ENCODE data around the gene RAP1GAP2.

RAP1GAP2 gene

GRCh38 chr17:3036800-3037199 is 240.6 kb downstream of the RAP1GAP2 start:
- H3F3A ChIP-seq (ENCODE audit: insufficient read depth, low read length), result no peaks in the 10 kb centered on the region
- no peaks in the 10 kb centered on the region for H3K4me1 ChIP-seq (ENCODE audit: low read length)
- H4K20me1 ChIP-seq (ENCODE audit: insufficient read depth, low read length), result no peaks in the 10 kb centered on the region
- no peaks in the 10 kb centered on the region for H3K9me3 ChIP-seq (replicated peaks; ENCODE audit: insufficient read depth, low read length)
- H3K27ac ChIP-seq (ENCODE audit: low read length), result no peak overlapping the region
- no peak overlapping the region for H3K4me2 ChIP-seq (ENCODE audit: low read depth, low read length)
- no peak overlapping the region for H3K4me3 ChIP-seq (ENCODE audit: low read length)
- no peak overlapping the region for H2AFZ ChIP-seq (ENCODE audit: low read length)
- H3K27me3 ChIP-seq (replicated peaks; ENCODE audit: insufficient read depth, low read length), result peaks cover 17% of the 10 kb centered on the region
- H3K9me2 ChIP-seq (replicated peaks; ENCODE audit: insufficient read depth, low read length), result no peaks in the 10 kb centered on the region
- no peaks in the 10 kb centered on the region for H3K79me2 ChIP-seq (ENCODE audit: low read length)
- TF ChIP-seq CTCF (IDR thresholded peaks at IDR 0.05; ENCODE audit: low read length) (no peak), EZH2 (optimal IDR thresholded peaks at IDR 0.05; ENCODE audit: low read depth, low read length) (no peak), EZH2phosphoT487 (IDR thresholded peaks at IDR 0.05; ENCODE audit: low read length) (no peak)
- no peak overlapping the region for H3K9ac ChIP-seq (ENCODE audit: low read length)
- no peak for DNase-seq
- no peaks in the 10 kb centered on the region for H3K36me3 ChIP-seq (replicated peaks; ENCODE audit: insufficient read depth, low read length)

DNA sequence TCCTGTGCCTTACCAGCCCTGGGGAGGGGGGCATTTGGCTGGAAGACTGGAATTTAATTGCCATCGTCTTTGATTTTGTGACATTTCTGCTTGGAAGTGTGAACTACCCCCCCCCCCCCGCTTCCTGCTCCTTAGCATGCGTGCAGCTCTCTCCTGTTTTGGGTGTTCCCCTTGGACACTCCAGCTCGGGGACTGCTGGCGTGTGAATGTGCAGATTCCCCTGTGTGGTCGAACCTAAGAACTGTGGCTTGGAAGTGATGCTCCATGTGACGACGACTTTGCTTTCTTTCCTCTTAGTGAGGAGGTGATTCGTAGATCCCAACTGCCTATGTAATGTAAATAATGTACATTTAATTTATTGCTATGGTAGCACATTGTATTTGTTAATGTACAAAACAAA is 241.0 kb downstream of the RAP1GAP2 start:
- TF ChIP-seq EZH2 (optimal IDR thresholded peaks at IDR 0.05; ENCODE audit: low read depth, low read length) (no peak), EZH2phosphoT487 (IDR thresholded peaks at IDR 0.05; ENCODE audit: low read length) (no peak), CTCF (IDR thresholded peaks at IDR 0.05; ENCODE audit: low read length) (no peak)
- Histone ChIP-seq H3K36me3 (replicated peaks; ENCODE audit: insufficient read depth, low read length) (no peaks in the 10 kb centered on the region), H3K4me1 (ENCODE audit: low read length) (no peaks in the 10 kb centered on the region), H3F3A (ENCODE audit: insufficient read depth, low read length) (no peaks in the 10 kb centered on the region), H3K4me2 (ENCODE audit: low read depth, low read length) (no peak overlapping the region), H3K79me2 (ENCODE audit: low read length) (no peaks in the 10 kb centered on the region), H3K9ac (ENCODE audit: low read length) (no peak overlapping the region), H4K20me1 (ENCODE audit: insufficient read depth, low read length) (no peaks in the 10 kb centered on the region), H2AFZ (ENCODE audit: low read length) (no peak overlapping the region), H3K9me3 (replicated peaks; ENCODE audit: insufficient read depth, low read length) (no peaks in the 10 kb centered on the region), H3K4me3 (ENCODE audit: low read length) (no peak overlapping the region), H3K27ac (ENCODE audit: low read length) (no peak overlapping the region), H3K27me3 (replicated peaks; ENCODE audit: insufficient read depth, low read length) (peaks cover 21% of the 10 kb centered on the region), H3K9me2 (replicated peaks; ENCODE audit: insufficient read depth, low read length) (no peaks in the 10 kb centered on the region)
- DNase-seq, result no peak

- Histone ChIP-seq H4K20me1 (ENCODE audit: insufficient read depth, low read length) (no peaks in the 10 kb centered on the region), H3K27me3 (replicated peaks; ENCODE audit: insufficient read depth, low read length) (peaks cover 25% of the 10 kb centered on the region), H3K4me1 (ENCODE audit: low read length) (no peaks in the 10 kb centered on the region), H3K9ac (ENCODE audit: low read length) (no peak overlapping the region), H3K27ac (ENCODE audit: low read length) (no peak overlapping the region), H3K9me3 (replicated peaks; ENCODE audit: insufficient read depth, low read length) (no peaks in the 10 kb centered on the region), H3K9me2 (replicated peaks; ENCODE audit: insufficient read depth, low read length) (no peaks in the 10 kb centered on the region), H3K79me2 (ENCODE audit: low read length) (no peaks in the 10 kb centered on the region), H2AFZ (ENCODE audit: low read length) (no peak overlapping the region), H3F3A (ENCODE audit: insufficient read depth, low read length) (no peaks in the 10 kb centered on the region), H3K4me3 (ENCODE audit: low read length) (no peak overlapping the region), H3K4me2 (ENCODE audit: low read depth, low read length) (no peak overlapping the region), H3K36me3 (replicated peaks; ENCODE audit: insufficient read depth, low read length) (no peaks in the 10 kb centered on the region)
- DNase-seq, result no peak
- TF ChIP-seq EZH2 (optimal IDR thresholded peaks at IDR 0.05; ENCODE audit: low read depth, low read length) (no peak), EZH2phosphoT487 (IDR thresholded peaks at IDR 0.05; ENCODE audit: low read length) (no peak), CTCF (IDR thresholded peaks at IDR 0.05; ENCODE audit: low read length) (no peak)
Measured at GRCh38 chr17:3038941-3039340, 242.7 kb downstream of the RAP1GAP2 start.

Data from MM.1S (cell line).